Measurements from ENCODE around the gene KRTAP3-2.

DNA sequence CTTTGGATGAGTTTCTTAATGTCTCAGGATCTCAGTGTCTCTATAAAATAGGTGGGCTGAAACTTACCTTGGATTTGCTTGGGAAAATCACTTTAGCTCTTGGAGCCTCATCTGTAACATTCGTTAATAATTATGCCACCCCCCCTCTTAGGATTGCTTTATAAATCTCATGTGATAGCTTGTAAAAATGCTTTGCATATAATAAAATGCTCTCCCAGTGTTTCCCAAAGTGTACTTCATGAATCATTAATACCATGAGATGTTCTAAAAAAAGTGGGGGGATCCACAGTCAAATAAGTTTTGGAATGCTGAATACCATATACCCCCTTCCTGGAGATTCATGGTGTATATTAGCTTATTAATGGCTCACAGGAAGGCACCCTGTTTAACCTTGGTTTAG, 38.1 kb downstream of the KRTAP3-2 start:
- TF ChIP-seq POLR2A (IDR thresholded peaks at IDR 0.05; ENCODE audit: borderline replicate concordance, extremely low read depth, insufficient read depth, insufficient read length) (no peak), TCF7L2 (IDR thresholded peaks at IDR 0.05; ENCODE audit: borderline replicate concordance, extremely low read depth, insufficient read depth, insufficient read length) (no peak), CEBPB (IDR thresholded peaks at IDR 0.05; ENCODE audit: low read depth) (no peak), EZH2 (IDR thresholded peaks at IDR 0.05) (no peak), RAD21 (IDR thresholded peaks at IDR 0.05; ENCODE audit: low read depth) (no peak), CBX3 (IDR thresholded peaks at IDR 0.05; ENCODE audit: low read depth) (no peak), FOSL1 (IDR thresholded peaks at IDR 0.05; ENCODE audit: low read depth) (no peak)
- TF ChIP-seq, protein P1, sequence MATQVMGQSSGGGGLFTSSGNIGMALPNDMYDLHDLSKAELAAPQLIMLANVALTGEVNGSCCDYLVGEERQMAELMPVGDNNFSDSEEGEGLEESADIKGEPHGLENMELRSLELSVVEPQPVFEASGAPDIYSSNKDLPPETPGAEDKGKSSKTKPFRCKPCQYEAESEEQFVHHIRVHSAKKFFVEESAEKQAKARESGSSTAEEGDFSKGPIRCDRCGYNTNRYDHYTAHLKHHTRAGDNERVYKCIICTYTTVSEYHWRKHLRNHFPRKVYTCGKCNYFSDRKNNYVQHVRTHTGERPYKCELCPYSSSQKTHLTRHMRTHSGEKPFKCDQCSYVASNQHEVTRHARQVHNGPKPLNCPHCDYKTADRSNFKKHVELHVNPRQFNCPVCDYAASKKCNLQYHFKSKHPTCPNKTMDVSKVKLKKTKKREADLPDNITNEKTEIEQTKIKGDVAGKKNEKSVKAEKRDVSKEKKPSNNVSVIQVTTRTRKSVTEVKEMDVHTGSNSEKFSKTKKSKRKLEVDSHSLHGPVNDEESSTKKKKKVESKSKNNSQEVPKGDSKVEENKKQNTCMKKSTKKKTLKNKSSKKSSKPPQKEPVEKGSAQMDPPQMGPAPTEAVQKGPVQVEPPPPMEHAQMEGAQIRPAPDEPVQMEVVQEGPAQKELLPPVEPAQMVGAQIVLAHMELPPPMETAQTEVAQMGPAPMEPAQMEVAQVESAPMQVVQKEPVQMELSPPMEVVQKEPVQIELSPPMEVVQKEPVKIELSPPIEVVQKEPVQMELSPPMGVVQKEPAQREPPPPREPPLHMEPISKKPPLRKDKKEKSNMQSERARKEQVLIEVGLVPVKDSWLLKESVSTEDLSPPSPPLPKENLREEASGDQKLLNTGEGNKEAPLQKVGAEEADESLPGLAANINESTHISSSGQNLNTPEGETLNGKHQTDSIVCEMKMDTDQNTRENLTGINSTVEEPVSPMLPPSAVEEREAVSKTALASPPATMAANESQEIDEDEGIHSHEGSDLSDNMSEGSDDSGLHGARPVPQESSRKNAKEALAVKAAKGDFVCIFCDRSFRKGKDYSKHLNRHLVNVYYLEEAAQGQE (IDR thresholded peaks at IDR 0.05; ENCODE audit: low read depth), result no peak
- TF ChIP-seq, protein P2, sequence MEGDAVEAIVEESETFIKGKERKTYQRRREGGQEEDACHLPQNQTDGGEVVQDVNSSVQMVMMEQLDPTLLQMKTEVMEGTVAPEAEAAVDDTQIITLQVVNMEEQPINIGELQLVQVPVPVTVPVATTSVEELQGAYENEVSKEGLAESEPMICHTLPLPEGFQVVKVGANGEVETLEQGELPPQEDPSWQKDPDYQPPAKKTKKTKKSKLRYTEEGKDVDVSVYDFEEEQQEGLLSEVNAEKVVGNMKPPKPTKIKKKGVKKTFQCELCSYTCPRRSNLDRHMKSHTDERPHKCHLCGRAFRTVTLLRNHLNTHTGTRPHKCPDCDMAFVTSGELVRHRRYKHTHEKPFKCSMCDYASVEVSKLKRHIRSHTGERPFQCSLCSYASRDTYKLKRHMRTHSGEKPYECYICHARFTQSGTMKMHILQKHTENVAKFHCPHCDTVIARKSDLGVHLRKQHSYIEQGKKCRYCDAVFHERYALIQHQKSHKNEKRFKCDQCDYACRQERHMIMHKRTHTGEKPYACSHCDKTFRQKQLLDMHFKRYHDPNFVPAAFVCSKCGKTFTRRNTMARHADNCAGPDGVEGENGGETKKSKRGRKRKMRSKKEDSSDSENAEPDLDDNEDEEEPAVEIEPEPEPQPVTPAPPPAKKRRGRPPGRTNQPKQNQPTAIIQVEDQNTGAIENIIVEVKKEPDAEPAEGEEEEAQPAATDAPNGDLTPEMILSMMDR (IDR thresholded peaks at IDR 0.05 in 2 of 3, conservative IDR thresholded peaks at IDR 0.05 in 1 of 3; ENCODE audit: borderline replicate concordance in 1 of 3, insufficient read depth in 1 of 3, low read depth in 2 of 3, low read length in 2 of 3), result no peak
- TF ChIP-seq, protein P3, sequence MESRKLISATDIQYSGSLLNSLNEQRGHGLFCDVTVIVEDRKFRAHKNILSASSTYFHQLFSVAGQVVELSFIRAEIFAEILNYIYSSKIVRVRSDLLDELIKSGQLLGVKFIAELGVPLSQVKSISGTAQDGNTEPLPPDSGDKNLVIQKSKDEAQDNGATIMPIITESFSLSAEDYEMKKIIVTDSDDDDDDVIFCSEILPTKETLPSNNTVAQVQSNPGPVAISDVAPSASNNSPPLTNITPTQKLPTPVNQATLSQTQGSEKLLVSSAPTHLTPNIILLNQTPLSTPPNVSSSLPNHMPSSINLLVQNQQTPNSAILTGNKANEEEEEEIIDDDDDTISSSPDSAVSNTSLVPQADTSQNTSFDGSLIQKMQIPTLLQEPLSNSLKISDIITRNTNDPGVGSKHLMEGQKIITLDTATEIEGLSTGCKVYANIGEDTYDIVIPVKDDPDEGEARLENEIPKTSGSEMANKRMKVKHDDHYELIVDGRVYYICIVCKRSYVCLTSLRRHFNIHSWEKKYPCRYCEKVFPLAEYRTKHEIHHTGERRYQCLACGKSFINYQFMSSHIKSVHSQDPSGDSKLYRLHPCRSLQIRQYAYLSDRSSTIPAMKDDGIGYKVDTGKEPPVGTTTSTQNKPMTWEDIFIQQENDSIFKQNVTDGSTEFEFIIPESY (IDR thresholded peaks at IDR 0.05; ENCODE audit: extremely low read depth, insufficient replicate concordance, low read length), result no peak

Data from HCT116 (cell line).